Neural progenitor cell (in vitro differentiated cells): Measurements from ENCODE around the gene ZBED5. TPM values are rescaled to one million over a fixed set of nuclear protein-coding genes. Genes with fewer than 3 reads are reported as not detected.

Experiments
- DNase-seq: peaks from one replicate; pipeline ENCODE4 v3.0.0-alpha.2; 2016; ENCODE audit warnings: low spot score
- H2AFZ ChIP-seq: fragments of 200-600 bp; sonication (generic); replicated peaks from 2 replicates; pipeline ENCODE4 v1.6.1; 2016; ENCODE audit warnings: antibody characterized with exemption
- H3F3A ChIP-seq: fragments of 200-600 bp; sonication (generic); 2 replicates; pipeline ENCODE4 v1.6.1; 2016; ENCODE audit warnings: antibody characterized with exemption, low read depth
- H3K27ac ChIP-seq: fragments of 200-600 bp; sonication (generic); 2 replicates; pipeline ENCODE4 v1.5.1; 2016; ENCODE audit warnings: mild to moderate bottlenecking
- H3K27me3 ChIP-seq: fragments of 200-600 bp; sonication (generic); 2 replicates; pipeline ENCODE4 v1.6.1; 2016; ENCODE audit warnings: mild to moderate bottlenecking, moderate library complexity
- H3K36me3 ChIP-seq: fragments of 200-600 bp; sonication (generic); 2 replicates; pipeline ENCODE4 v1.5.1; 2016
- H3K4me1 ChIP-seq: fragments of 200-600 bp; sonication (generic); 2 replicates; pipeline ENCODE4 v1.6.1; 2016; ENCODE audit warnings: mixed run types
- H3K4me2 ChIP-seq: fragments of 200-600 bp; sonication (generic); 2 replicates; pipeline ENCODE4 v1.6.1; 2016
- H3K4me3 ChIP-seq: fragments of 200-600 bp; sonication (generic); 2 replicates; pipeline ENCODE4 v1.5.1; 2016
- H3K79me2 ChIP-seq: fragments of 200-600 bp; sonication (generic); 2 replicates; pipeline ENCODE4 v1.6.1; 2016; ENCODE audit warnings: low read depth
- H3K9ac ChIP-seq: fragments of 200-600 bp; sonication (generic); 2 replicates; pipeline ENCODE4 v1.6.1; 2016
- H3K9me3 ChIP-seq: fragments of 200-600 bp; sonication (generic); 2 replicates; pipeline ENCODE4 v1.5.1; 2016; ENCODE audit warnings: low read depth
- H4K20me1 ChIP-seq: fragments of 200-600 bp; sonication (generic); 2 replicates; pipeline ENCODE4 v1.6.1; 2016; ENCODE audit warnings: low read depth
- H3K27ac Mint-ChIP-seq: 3 replicates; pipeline ENCODE4 v1.8.0; 2021; ENCODE audit warnings: mixed read lengths
- H3K27me3 Mint-ChIP-seq: 2 replicates; pipeline ENCODE4 v1.8.0; 2022; ENCODE audit warnings: low read depth, mild to moderate bottlenecking, inconsistent platforms, moderate library complexity, mixed read lengths; ENCODE audit not compliant: insufficient read depth
- H3K36me3 Mint-ChIP-seq: 3 replicates; pipeline ENCODE4 v1.8.0; 2021; ENCODE audit warnings: mixed read lengths
- H3K4me1 Mint-ChIP-seq: 3 replicates; pipeline ENCODE4 v1.8.0; 2021; ENCODE audit warnings: mixed read lengths
- H3K4me3 Mint-ChIP-seq: 3 replicates; pipeline ENCODE4 v1.8.0; 2021; ENCODE audit warnings: mild to moderate bottlenecking, moderate library complexity, mixed read lengths
- H3K9me3 Mint-ChIP-seq: 3 replicates; pipeline ENCODE4 v1.8.0; 2020; ENCODE audit warnings: mixed read lengths
- EZH2 ChIP-seq: fragments of 200-600 bp; sonication (generic); IDR thresholded peaks from 2 replicates; pipeline ENCODE4 v1.6.1; 2017; ENCODE audit warnings: antibody characterized with exemption, mild to moderate bottlenecking, moderate library complexity
- EZH2phosphoT487 ChIP-seq: fragments of 200-600 bp; sonication (generic); IDR thresholded peaks from 2 replicates; pipeline ENCODE4 v1.6.1; 2017; ENCODE audit warnings: antibody characterized with exemption
- total RNA-seq: library from RNA; depleted of rRNA; stranded (reverse); fragments of >200 nt; gene quantifications from 2 replicates; pipeline ENCODE4 v1.2.3, GENCODE V29; 2015; ENCODE audit warnings: low replicate concordance
- TF ChIP-seq, protein P1 (sequence below): fragments of 200-600 bp; sonication (generic); IDR thresholded peaks from 2 replicates; pipeline ENCODE4 v1.5.1; 2017; ENCODE audit warnings: antibody characterized with exemption, mild to moderate bottlenecking

The ZBED5 gene
- total RNA-seq, 1 donor from 2014 or later, result 87.9 TPM

DNA sequence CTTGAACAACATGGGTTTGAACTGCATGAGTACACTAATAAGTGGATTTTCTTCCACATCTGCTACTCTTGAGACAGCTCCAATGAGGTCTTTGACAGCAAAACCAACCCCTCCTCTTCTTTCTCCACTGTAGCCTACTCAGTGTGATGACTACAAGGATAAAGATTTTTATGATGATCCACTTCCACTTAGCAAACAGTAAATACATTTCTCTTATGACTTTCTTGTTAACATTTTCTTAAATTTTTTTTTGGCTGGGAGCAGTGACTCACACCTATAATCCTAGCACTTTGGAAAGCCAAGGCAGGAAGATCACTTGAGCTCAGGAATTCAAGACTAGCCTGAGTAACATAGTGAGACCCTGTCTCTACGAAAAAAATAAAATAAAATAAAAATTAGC is 39.3 kb downstream of the ZBED5 start:
- TF ChIP-seq, protein P1, sequence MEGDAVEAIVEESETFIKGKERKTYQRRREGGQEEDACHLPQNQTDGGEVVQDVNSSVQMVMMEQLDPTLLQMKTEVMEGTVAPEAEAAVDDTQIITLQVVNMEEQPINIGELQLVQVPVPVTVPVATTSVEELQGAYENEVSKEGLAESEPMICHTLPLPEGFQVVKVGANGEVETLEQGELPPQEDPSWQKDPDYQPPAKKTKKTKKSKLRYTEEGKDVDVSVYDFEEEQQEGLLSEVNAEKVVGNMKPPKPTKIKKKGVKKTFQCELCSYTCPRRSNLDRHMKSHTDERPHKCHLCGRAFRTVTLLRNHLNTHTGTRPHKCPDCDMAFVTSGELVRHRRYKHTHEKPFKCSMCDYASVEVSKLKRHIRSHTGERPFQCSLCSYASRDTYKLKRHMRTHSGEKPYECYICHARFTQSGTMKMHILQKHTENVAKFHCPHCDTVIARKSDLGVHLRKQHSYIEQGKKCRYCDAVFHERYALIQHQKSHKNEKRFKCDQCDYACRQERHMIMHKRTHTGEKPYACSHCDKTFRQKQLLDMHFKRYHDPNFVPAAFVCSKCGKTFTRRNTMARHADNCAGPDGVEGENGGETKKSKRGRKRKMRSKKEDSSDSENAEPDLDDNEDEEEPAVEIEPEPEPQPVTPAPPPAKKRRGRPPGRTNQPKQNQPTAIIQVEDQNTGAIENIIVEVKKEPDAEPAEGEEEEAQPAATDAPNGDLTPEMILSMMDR, result no peak
- Mint-ChIP-seq H3K4me1 (no peaks in the 10 kb centered on the region), H3K36me3 (peaks cover 4% of the 10 kb centered on the region), H3K4me3 (no peak overlapping the region), H3K9me3 (no peaks in the 10 kb centered on the region), H3K27me3 (no peaks in the 10 kb centered on the region), H3K27ac (no peak overlapping the region)
- H3K4me1 ChIP-seq, result no peaks in the 10 kb centered on the region
- H3K79me2 ChIP-seq, result no peaks in the 10 kb centered on the region
- no peak overlapping the region for H3K4me3 ChIP-seq
- no peaks in the 10 kb centered on the region for H4K20me1 ChIP-seq
- no peak overlapping the region for H3K9ac ChIP-seq
- no peaks in the 10 kb centered on the region for H3F3A ChIP-seq
- H3K9me3 ChIP-seq, result no peaks in the 10 kb centered on the region
- no peak overlapping the region for H3K27ac ChIP-seq
- H3K4me2 ChIP-seq, result no peak overlapping the region
- H3K27me3 ChIP-seq, result no peaks in the 10 kb centered on the region
- no peaks in the 10 kb centered on the region for H3K36me3 ChIP-seq
- H2AFZ ChIP-seq, result no peak overlapping the region
- DNase-seq, result no peak

DNA sequence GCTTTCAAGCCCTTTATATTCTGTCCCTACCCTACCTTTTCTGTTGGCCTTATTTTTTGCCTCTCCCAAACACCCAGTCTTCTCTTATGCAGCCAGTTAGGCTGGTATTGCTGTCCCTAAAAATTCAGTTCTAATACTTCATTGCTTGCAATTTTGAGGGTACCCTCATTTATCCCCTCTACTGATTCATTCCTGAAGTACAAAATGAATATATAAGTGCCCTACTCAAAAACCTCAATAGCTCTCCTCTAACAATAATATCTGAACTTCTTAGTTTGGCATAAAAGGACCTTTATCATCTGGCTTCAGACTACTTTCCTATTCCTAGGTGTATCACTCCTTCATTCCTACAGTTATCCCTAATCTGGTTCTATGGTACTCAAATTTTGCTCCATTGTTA is 43.9 kb downstream of the ZBED5 start:
- Histone ChIP-seq H3K4me3 (no peak overlapping the region), H3K36me3 (no peaks in the 10 kb centered on the region), H3F3A (peaks cover 14% of the 10 kb centered on the region), H3K4me2 (no peak overlapping the region), H3K9me3 (no peaks in the 10 kb centered on the region), H3K4me1 (peaks cover 6% of the 10 kb centered on the region), H4K20me1 (no peaks in the 10 kb centered on the region), H3K79me2 (peaks cover 13% of the 10 kb centered on the region), H2AFZ (no peak overlapping the region), H3K27ac (no peak overlapping the region), H3K9ac (no peak overlapping the region), H3K27me3 (no peaks in the 10 kb centered on the region)
- no peak overlapping the region for H3K4me3 Mint-ChIP-seq
- no peak for DNase-seq
- TF ChIP-seq, protein P1, result no peak
- TF ChIP-seq EZH2phosphoT487 (no peak), EZH2 (no peak)
- no peaks in the 10 kb centered on the region for H3K27me3 Mint-ChIP-seq
- no peaks in the 10 kb centered on the region for H3K9me3 Mint-ChIP-seq
- H3K27ac Mint-ChIP-seq, result no peak overlapping the region
- H3K36me3 Mint-ChIP-seq, result no peaks in the 10 kb centered on the region
- H3K4me1 Mint-ChIP-seq, result peaks cover 7% of the 10 kb centered on the region

DNA sequence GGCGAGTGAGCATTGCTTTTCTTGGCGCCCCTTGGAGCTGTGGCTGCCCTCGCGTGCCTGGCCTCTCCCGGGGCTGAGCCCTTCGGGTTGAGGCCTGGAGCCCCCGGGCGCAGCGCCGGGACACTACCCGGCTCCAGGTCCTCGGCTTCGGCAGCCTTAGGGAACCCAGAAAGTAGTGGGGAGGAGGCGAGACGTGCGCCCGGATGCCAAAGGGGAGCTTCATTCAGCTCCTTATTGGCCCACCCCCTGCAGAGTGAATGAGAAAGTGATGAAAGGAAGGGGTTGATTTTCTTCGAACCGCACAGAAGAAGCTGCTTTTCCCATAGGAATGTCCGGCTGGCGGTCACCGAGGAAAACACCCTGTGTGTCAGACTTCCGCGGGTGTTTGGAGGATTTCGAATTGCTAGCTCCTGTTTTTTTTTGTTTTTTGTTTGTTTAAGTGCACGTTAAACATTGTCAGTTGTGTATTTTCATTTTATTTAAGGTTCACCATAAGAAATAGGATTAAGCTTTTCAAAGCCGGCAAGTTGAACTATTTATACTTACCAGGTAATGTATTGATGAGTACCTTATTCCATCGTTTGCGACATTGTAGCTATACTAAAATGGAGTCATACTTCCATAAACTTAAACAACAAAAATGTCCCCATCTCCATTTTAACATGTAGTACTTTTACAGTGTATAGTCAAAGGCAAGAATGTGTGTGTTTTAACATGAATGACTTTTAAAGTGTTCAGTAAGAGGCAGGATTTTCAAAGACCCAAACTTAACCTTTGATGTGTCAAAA is 48.3 kb downstream of the ZBED5 start:
- Histone ChIP-seq H3K79me2 (peaks cover 54% of the 10 kb centered on the region), H3K4me2 (peak overlapping the region; percentile 90), H3K4me1 (peaks cover 25% of the 10 kb centered on the region), H4K20me1 (peaks cover 34% of the 10 kb centered on the region), H3K27ac (peak overlapping the region; percentile 89), H3K36me3 (peaks cover 23% of the 10 kb centered on the region), H3K4me3 (peak overlapping the region; percentile 99), H3K9ac (peak overlapping the region; percentile 41), H3F3A (peaks cover 47% of the 10 kb centered on the region), H2AFZ (peak overlapping the region; percentile 65), H3K27me3 (no peaks in the 10 kb centered on the region), H3K9me3 (no peaks in the 10 kb centered on the region)
- peak; percentile 88 for DNase-seq
- Mint-ChIP-seq H3K36me3 (peaks cover 25% of the 10 kb centered on the region), H3K4me3 (peak overlapping the region; percentile 97), H3K27ac (peak overlapping the region; percentile 100), H3K27me3 (peaks cover 5% of the 10 kb centered on the region), H3K4me1 (peaks cover 31% of the 10 kb centered on the region), H3K9me3 (no peaks in the 10 kb centered on the region)
- TF ChIP-seq EZH2, result no peak
- peak; percentile 37 for TF ChIP-seq EZH2phosphoT487
